ENCODE data around the gene PTPRG.
A peak's percentile ranks its signal among the peaks of the same experiment; 100 is the strongest.

The PTPRG gene

DNA sequence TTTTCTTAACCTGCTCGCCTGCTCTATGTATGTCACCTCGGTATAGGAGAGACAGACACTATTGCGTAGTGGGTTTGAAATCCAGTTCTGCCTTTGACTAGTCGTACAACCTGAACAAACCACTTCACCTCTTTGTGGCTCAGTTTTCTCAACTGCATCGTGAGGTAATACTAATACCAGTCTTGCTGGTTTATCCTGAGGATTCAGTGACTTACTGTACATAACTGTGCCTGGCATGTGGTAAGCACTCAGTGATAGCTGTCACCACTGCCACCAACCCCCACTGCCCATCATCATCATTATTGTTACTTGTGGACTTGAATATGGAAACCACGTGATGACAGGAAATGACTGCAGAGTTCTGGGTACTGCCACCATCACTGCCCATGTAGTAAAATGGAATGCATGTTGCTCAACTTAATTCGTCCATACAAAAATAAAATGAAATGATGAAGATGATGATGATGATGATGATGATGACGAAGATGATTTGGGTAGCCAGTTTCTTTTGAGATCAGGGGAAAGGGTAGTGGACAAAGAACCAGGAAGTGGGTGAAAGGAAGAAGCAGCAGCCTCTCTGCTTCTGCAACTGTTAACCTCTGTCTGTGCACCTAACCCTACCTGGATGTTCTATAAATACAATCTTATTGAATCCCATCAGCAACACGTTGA, 583.9 kb downstream of the PTPRG start:
- Histone ChIP-seq H3K4me3 (no peak overlapping the region), H3K27ac (peak overlapping the region in 1 of 2 donors; percentile 43)
- DNase-seq (ENCODE audit: low spot score): no peak
- TF ChIP-seq, protein P1, sequence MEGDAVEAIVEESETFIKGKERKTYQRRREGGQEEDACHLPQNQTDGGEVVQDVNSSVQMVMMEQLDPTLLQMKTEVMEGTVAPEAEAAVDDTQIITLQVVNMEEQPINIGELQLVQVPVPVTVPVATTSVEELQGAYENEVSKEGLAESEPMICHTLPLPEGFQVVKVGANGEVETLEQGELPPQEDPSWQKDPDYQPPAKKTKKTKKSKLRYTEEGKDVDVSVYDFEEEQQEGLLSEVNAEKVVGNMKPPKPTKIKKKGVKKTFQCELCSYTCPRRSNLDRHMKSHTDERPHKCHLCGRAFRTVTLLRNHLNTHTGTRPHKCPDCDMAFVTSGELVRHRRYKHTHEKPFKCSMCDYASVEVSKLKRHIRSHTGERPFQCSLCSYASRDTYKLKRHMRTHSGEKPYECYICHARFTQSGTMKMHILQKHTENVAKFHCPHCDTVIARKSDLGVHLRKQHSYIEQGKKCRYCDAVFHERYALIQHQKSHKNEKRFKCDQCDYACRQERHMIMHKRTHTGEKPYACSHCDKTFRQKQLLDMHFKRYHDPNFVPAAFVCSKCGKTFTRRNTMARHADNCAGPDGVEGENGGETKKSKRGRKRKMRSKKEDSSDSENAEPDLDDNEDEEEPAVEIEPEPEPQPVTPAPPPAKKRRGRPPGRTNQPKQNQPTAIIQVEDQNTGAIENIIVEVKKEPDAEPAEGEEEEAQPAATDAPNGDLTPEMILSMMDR (IDR thresholded peaks at IDR 0.05): no peak

DNA sequence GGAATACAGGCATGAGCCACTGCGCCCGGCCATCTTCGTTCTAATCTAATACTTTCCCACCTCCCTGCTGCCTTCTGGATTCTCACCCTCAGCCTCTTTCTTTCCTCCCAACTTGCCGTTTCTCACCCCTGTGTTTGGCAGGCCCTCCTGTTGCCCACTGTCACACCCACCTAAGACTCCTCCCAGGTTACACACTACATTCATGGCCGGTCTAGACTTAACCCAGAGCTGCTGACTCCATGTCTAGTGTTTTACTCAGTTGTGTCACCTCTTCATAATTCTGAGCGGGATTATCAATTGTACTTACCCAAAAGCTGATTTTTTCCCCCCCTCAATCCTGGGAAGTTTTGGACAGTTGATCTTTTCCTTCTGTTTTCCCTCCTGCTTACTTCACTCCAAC, 588.2 kb downstream of the PTPRG start:
- TF ChIP-seq, protein P1 (IDR thresholded peaks at IDR 0.05): no peak
- H3K4me3 ChIP-seq: peak overlapping the region; percentile 2
- H3K27ac ChIP-seq: peak overlapping the region; percentile 55 to 79
- DNase-seq (ENCODE audit: low spot score): no peak

DNA sequence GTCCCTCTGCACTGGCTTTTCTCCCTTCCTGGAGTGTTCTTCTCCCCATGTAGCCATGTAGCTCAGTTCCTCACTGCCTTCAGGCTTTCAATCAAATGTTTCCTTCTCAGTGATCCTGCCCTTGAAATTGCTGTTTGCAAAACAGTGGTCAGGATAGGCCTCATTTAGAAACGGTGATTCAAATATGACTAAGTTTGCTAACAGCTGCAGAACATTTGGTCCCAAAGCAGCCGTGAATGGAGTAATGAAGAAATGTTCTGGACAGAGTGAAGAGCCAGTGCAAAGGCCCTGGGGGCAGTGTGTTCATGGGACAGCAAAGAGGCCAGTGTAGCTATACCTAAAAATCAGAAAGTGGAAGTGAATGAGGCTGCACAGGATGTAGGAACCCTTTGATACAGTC, 588.6 kb downstream of the PTPRG start:
- H3K4me3 ChIP-seq: peak overlapping the region; percentile 2
- TF ChIP-seq, protein P1 (IDR thresholded peaks at IDR 0.05): no peak
- DNase-seq (ENCODE audit: low spot score): no peak
- peak overlapping the region; percentile 55 to 79 for H3K27ac ChIP-seq

DNA sequence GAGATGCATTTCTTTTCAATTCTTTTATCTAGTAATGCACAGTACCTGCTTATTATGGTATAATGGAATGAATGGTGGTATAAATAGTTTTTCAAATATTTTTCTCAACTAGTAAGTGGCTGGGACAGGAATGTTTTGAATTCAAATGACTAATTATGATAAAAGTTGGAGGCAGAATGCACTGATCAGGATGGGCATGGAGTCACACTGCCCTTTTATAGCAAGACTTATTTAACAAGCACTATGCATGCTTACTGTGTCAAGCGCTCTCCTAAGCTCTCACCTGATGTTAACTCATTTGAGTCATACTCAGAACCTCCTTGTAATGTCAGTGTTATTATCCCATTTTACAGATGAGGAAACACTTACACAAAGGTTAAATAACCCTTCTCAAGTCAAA, 590.2 kb downstream of the PTPRG start:
- no peak for DNase-seq (ENCODE audit: low spot score)
- H3K27ac ChIP-seq: peak overlapping the region in 1 of 2 donors; percentile 50
- H3K4me3 ChIP-seq: no peak overlapping the region
- TF ChIP-seq, protein P1 (IDR thresholded peaks at IDR 0.05): no peak

DNA sequence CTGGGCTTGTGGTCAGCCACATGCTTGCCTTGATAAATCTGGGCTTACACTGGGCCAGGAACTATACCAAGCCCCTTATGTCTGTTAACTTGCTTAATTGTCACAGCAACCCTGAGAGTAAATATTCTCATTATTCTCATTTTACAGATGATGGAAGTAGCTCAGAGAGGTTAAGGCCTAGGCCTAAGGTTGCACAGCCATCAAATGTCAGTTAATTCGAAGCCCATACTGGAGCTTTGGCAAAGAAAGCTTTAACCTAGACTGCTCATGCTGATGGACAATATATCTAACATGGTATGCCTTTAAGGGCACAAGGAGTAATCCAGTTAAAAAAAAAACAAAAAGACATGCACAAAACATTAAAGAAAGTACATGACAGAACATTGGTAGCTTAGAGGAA, 591.9 kb downstream of the PTPRG start:
- DNase-seq (ENCODE audit: low spot score): no peak
- H3K4me3 ChIP-seq: no peak overlapping the region
- peak overlapping the region in 1 of 2 donors; percentile 72 for H3K27ac ChIP-seq
- TF ChIP-seq, protein P1 (IDR thresholded peaks at IDR 0.05): no peak

DNA sequence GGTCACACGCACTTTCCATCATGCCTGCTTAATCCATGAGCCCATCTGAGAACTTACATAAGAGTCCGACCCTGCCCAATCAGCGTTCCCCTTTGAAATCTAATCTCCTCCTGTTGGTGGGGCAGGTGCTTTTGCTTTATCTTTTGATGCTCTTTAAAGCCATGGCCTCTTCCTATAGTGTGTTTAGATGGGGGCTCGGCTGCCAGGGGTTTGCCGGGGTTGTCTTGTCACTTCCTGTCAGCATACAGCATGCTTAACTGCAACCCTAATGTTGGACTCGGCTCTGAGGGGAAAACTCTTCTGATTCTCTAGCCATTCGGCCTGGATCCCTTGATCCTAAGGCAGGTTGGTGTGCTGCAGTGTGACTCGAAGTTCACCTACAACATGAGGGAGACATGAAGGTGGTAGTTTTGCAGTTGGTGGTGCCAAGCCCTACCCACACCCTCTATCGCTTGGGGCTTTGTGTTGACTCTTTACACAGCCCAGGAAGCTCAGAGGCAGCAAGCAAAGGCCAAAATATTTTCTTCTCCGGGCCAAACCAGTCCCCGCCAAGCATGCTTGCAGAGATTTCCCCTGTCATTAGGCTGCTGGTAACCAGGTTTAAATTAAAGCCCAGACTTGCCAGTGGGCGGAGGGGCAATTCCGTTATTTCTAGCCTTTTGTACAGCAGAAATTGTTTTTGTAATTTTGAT, 593.2 kb downstream of the PTPRG start:
- TF ChIP-seq, protein P1 (IDR thresholded peaks at IDR 0.05): no peak
- no peak for DNase-seq (ENCODE audit: low spot score)
- Histone ChIP-seq H3K27ac (peak overlapping the region; percentile 49 to 72), H3K4me3 (no peak overlapping the region)

Data from coronary artery (tissue), 2 donors.